ENCODE measurements around the gene ADAMTSL3.

Gene ADAMTSL3

DNA sequence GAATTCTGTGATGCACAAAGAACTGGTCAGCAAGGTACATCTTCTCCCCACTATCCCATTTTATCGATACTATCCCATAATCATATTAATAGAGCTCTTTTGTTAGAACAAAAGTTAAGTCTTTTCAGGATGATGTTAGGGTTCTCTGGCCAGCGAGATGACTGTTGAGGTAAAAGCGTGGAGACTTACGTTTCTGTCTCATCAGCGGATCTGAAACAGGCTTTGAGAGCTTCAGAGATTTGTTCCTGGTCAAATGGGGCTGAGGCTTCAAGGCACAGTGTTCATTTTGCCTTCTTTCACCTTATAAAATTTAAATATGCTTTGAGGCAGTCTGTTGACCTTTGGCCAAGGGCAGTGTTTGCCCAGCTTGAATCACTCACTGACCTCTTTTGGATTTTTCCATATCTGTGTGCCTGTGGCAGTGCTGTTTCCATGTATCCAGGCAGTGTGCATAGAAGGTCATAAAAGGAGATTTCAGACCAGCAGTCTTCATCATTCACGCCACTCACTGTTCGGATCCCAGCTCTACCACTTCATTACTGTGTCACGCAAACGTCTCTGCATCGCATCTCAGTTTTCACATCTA is 3.1 kb downstream of the ADAMTSL3 start:
- H3K4me3 ChIP-seq (ENCODE audit: low read depth, low read length), result no peak overlapping the region
- DNase-seq (ENCODE audit: low read depth), result no peak
- TF ChIP-seq, protein P1, sequence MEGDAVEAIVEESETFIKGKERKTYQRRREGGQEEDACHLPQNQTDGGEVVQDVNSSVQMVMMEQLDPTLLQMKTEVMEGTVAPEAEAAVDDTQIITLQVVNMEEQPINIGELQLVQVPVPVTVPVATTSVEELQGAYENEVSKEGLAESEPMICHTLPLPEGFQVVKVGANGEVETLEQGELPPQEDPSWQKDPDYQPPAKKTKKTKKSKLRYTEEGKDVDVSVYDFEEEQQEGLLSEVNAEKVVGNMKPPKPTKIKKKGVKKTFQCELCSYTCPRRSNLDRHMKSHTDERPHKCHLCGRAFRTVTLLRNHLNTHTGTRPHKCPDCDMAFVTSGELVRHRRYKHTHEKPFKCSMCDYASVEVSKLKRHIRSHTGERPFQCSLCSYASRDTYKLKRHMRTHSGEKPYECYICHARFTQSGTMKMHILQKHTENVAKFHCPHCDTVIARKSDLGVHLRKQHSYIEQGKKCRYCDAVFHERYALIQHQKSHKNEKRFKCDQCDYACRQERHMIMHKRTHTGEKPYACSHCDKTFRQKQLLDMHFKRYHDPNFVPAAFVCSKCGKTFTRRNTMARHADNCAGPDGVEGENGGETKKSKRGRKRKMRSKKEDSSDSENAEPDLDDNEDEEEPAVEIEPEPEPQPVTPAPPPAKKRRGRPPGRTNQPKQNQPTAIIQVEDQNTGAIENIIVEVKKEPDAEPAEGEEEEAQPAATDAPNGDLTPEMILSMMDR (conservative IDR thresholded peaks at IDR 0.05; ENCODE audit: low read depth, low read length), result no peak

DNA sequence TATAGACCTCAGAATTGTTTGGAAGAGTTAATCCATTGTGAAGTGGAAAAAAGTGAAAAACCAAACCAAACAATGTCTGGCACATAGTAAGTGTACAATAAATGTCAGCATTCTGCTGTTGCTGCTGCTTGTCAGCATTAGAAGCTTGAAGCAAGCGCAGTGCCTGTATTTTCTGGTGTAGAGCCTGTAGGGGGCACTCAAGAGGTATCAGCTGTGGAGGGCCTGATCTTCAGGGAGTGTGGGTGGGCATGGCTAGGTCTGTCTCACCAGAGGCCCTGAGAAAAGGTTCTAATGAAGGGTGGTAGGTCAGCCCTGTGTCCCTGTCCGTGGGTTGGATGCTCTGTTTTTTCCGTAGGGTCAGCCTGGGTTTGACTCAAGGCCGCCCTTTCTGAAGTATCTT is 3.6 kb downstream of the ADAMTSL3 start:
- DNase-seq (ENCODE audit: low read depth), result peak; percentile 38
- TF ChIP-seq, protein P1 (conservative IDR thresholded peaks at IDR 0.05; ENCODE audit: low read depth, low read length), result peak; percentile 56
- no peak overlapping the region for H3K4me3 ChIP-seq (ENCODE audit: low read depth, low read length)

DNA sequence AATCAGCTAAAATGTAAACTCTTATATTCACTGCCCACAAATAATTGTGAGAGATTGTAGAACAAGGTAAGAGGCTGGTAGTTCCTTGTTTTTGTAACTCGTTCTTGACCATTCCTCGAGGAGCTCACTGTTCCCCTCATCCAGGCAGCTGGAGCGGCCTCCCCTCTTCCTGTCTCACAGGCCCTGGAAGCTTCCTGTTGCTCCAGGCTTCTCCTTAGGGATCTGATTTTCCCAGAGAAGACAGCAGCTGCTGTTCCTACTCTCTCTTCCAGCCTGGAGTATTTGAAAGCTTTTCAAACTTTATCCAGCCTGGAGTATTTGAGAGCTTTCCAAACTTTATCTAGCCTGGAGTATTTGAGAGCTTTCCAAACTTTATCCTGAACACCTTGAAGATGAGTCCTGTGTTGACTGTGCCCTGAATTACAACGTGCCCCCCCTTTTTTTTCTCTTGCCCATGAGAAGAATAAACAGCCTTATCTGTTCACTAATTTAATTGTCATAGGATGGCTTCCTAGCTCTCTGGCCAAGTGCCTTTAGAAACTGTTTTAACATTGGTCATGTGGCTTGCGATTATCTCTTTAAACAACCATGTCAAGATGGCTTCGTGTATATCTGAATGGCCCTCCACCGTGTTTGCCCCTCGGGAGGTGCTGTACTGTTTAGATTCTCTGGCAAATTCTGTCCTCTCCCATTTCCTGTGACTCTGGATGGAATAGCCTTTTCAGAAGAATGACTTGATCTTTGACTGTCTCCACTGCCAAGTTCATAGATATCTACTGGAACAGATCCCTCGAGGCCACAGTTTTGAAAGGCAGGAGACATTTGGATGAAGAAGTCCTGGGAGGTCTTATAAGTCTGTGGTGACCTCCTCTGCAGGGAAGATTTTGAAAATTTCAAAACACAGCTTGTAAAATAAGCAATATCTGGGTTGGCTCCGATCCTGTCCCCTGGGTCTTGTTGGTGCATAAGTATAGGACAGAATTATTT is 4.8 kb downstream of the ADAMTSL3 start:
- TF ChIP-seq, protein P1 (conservative IDR thresholded peaks at IDR 0.05; ENCODE audit: low read depth, low read length), result no peak
- peak; percentile 26 for DNase-seq (ENCODE audit: low read depth)
- no peak overlapping the region for H3K4me3 ChIP-seq (ENCODE audit: low read depth, low read length)

DNA sequence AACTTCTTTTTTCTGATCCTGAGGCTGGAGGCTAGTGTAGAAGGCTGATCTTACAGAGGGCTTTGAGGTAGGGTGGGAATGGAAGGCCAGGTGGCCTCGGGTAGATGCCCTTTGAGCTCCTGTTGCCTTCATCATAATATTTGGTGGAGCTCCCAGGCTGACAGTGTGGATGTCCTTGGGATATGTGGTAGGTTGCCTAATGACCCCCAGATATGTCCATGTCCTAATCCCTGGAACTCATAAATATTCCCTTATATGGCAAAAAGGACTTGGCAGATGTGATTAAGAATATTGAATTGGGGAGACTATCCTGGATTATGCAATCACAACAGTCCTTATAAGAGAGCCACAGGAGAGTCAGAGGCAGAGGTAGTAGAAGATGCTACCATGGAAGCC is 5.5 kb downstream of the ADAMTSL3 start:
- TF ChIP-seq, protein P1 (conservative IDR thresholded peaks at IDR 0.05; ENCODE audit: low read depth, low read length), result no peak
- no peak overlapping the region for H3K4me3 ChIP-seq (ENCODE audit: low read depth, low read length)
- no peak for DNase-seq (ENCODE audit: low read depth)

DNA sequence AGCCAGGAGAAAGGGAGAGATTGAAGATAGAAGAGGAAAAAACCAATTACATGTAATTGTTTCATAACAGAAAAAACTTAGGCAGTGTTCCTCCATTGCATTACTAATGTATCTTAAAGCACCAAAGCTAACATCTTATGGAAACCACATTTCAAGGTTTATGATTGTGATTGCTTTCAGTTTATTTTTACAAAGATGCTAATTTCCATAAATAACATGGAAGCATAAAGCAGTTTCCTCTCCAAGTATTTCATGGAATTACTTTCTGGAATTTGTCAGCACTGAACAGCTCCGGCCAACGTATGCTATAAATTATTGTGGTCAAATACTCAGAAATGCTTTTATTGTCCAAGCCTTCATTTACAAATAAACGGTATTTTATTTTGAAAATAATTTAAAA is 11.6 kb downstream of the ADAMTSL3 start:
- TF ChIP-seq, protein P1 (conservative IDR thresholded peaks at IDR 0.05; ENCODE audit: low read depth, low read length), result no peak
- H3K4me3 ChIP-seq (ENCODE audit: low read depth, low read length), result no peak overlapping the region
- no peak for DNase-seq (ENCODE audit: low read depth)

DNA sequence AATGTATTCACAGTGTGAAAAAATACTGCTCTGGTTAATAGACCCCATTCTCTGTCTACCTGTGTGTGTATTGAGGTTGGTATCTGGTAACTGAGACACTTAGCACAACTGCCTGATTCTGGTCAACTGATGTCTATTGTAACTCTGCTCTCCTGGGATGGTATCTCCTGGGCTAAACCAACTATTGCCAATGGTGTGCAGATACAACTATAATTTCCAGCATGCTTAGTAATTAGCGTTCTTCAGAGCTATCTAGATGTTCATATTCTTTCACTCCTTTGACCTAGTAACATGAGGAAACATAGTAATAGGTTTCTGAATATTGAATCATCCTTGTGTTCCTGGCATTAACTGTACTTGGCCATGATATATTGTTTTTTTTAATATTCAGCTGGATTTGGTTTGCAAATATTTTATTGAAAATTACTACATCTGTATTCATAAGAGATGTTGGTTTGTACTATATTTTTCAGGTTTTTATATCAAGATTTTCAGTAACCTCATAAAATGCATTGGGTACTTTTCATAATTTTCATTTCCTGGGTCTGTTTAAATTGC is 16.8 kb downstream of the ADAMTSL3 start:
- no peak for DNase-seq (ENCODE audit: low read depth)
- TF ChIP-seq, protein P1 (conservative IDR thresholded peaks at IDR 0.05; ENCODE audit: low read depth, low read length), result no peak
- no peak overlapping the region for H3K4me3 ChIP-seq (ENCODE audit: low read depth, low read length)

Data from choroid plexus epithelial cell (primary cell).